DMS 273 (cell line): ENCODE results near the gene RAB8B.

Experiments used
- DNase-seq: peaks from one replicate; lab custom pipeline; 2025; ENCODE audit not compliant: unreplicated experiment; lab: John Stamatoyannopoulos, UW

The RAB8B gene

GRCh38 chr15:63181648-63182047 lies 7.8 kb upstream of the RAB8B start:
- DNase-seq = no peak

GRCh38 chr15:63185206-63185605 lies 4.2 kb upstream of the RAB8B start:
- DNase-seq = peak; percentile 57

DNA sequence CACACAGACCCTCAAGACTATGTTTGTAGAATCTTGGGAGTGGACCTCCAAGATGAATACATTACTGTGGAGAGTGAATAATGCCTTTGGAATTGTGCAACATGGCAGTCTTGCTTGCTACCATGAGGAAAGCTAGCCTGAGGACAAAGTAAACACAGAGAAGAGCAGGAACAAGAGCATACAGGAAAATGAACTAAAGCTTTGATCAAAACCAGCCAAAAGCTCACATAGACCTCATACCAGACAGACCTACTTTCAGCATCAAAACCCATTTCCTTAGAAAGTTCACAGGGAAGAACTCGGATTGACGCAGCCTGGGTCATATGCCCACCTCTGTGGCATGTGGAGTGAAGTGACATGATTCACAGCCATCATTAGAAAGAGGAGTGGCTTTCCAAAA lies 3.3 kb upstream of the RAB8B start:
- DNase-seq = no peak

GRCh38 chr15:63187589-63188226 lies 1.7 kb upstream of the RAB8B start:
- DNase-seq = no peak

GRCh38 chr15:63188247-63188925 lies 1.0 kb upstream of the RAB8B start:
- DNase-seq = no peak

- DNase-seq = no peak
Measured at GRCh38 chr15:63189941-63190768, 749 bp downstream of the RAB8B start.

DNA sequence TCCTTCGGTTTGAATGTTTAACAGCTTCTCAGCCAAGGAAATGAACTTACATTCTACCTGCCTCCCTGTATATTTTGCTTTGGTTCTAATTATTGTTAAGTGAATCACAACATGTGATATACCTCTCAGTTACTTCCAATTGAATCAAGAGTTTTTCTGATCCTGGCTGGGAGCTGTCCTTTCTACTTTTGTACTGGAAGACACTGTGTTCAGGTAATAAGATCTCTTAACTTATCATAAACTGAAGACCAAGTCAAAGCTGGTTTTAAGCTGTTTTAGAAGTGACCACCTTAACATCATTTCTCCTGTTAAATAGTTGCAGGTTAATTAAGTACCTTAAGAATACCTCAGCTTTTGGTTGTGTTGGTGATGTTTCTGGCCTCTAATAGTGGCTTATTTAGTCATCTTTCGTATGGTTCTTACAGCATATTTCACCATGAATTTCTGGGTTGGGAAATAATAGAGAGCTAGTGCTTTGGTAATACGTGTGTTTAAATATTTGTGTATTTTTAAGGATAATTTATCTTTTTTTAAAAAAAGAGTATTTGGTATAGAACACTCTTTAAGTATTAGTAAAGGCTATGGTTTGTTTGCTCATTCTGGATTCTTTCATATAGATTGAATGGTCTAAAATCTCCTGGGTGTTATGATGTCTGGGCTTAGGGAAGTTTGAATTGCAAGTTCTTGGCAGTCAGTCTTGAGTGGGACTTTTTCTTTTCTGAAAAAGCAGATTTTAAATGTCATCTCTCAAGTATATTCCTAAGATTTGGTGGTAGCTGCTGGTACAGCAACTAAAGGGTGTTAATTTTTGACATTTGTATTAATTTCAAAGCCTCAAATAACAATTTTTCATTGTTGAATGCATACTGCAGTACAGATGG lies 1.6 kb downstream of the RAB8B start:
- no peak for DNase-seq

GRCh38 chr15:63191895-63192618 lies 2.7 kb downstream of the RAB8B start:
- DNase-seq = no peak

DNA sequence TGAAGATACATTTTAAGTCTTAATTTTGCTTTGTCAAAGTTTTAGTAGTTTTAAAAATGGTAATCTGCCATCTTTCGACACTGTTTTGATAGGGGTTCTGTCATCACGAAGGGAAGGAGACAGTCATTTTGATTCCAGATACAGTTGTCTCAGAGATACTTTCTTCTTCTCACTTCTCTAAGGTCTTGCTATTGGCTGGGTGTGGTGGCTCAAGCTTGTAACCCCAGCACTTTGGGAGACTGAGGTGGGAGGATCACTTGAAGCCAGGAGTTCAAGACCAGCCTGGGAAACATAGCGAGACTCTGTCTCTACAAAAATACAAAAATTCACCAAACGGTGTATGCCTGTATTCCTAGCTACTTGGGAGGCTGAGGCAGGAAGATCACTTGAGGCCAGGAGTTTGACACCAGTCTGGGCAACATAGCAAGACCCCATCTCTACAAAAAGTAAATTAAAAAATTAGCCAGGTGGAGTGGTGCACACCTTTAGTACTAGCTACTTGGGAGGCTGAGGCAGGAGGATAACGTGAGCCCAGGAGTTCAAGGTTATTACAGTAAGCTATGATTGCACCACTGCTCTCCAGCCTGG lies 3.3 kb downstream of the RAB8B start:
- no peak for DNase-seq

- no peak for DNase-seq
Measured at GRCh38 chr15:63194302-63194701, 4.9 kb downstream of the RAB8B start.

DNA sequence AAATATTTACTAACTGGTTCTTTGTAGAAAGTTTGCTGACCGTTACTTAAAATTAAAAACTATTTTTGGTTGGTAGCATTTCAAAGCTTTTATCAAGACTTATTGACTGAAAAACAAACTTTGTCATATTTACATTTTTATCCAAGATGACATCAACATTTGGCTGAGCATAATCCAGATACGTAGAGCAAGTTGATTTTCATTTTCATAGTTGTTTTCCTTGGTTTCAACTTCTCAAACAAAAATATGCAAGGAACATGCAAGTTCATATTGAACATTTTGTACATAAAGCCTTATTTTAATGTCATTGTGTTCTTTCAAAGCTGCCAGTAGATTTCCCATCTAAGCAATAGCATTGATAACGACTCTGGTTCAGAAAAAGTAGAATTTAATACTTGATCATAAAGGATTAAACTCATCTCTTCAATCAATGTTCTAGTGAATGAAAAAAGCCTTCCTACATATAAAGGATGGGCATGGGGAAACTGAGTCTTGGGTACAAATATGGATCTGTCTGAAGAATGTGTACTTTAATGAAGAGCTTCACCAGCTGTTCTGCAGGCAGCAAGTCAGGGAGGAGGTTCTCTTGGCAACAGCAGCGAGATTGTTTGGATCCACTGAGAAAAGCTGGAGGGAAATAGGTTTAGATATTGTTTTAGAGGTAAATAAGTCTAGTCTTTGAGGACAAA lies 5.6 kb downstream of the RAB8B start:
- peak; percentile 68 for DNase-seq

DNA sequence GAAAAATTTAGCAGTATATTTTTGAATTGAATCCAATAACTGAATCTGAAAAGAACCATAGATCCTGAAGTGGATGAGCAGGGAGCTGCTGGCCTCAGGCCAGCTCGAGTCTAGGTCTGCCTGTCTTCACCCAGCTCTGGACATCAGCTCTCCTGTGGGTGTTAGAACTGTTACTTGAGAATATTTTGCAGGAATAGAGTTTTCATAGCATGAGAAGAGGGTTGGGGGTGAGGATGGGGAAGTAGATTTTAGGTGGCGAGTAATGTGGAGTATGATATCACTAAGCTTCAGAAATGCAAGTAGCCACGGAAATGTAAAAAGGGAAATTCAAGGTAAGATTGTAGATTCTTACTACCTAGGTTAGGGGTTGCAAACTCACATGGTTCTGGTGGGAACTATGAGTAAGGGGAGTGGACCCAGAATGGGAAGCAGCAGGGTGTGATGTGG lies 6.2 kb downstream of the RAB8B start:
- peak; percentile 68 for DNase-seq

- DNase-seq = peak; percentile 74
Measured at GRCh38 chr15:63196842-63197241, 7.4 kb downstream of the RAB8B start.

GRCh38 chr15:63197626-63198025 lies 8.2 kb downstream of the RAB8B start:
- DNase-seq = peak; percentile 18

GRCh38 chr15:63198371-63199250 lies 9.2 kb downstream of the RAB8B start:
- DNase-seq = peak; percentile 86

- DNase-seq = peak; percentile 58
Measured at GRCh38 chr15:63200464-63201249, 11.3 kb downstream of the RAB8B start.

DNA sequence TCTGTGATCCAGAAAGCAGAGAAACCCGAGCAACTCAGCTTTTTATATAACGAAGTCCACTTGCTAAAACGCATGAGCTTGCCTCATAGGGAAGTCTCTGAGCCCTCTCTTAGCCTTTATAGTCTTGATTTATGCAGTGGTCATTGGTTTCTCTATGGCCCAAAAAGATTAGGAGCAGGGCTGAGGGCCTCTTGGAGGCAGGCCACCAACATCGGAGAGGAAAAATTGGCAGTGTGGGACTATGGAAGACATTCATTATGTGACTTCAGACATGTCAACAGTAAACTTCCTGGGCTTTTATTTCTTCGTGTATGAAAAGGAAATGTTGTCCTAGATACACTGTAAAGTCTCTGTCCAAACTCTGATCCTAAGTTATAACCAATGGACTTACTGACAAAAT lies 13.5 kb downstream of the RAB8B start:
- no peak for DNase-seq
